Measurements from ENCODE around the gene SLC36A2. TPM values are rescaled to one million over a fixed set of nuclear protein-coding genes. Genes with fewer than 3 reads are reported as not detected.
"Not testable (repeated sequence)": the region's sequence is repeated elsewhere in the genome, so short reads cannot be mapped to it uniquely, and the experiment has no call there.

SLC36A2 gene
- polyA plus RNA-seq: not detected

- Histone ChIP-seq H3K9me3 (ENCODE audit: control insufficient read depth in 2 of 2, insufficient read depth in 1 of 2, low read depth in 1 of 2, low read length in 1 of 2) (no peaks in the 10 kb centered on the region), H3K27me3 (ENCODE audit: control insufficient read depth in 1 of 2, insufficient read depth in 2 of 2, low read length in 2 of 2) (peaks cover 0 to 7% of the 10 kb centered on the region in 2 donors), H3K27ac (ENCODE audit: low read depth in 2 of 2, low read length in 1 of 2) (no peak within 1 kb of the TSS), H3K36me3 (ENCODE audit: control insufficient read depth in 2 of 2, insufficient read depth in 2 of 2, low read length in 1 of 2) (no peaks in the 10 kb centered on the region), H3K4me1 (ENCODE audit: control insufficient read depth in 2 of 2, insufficient read depth in 2 of 2, low read length in 1 of 2) (no peaks in the 10 kb centered on the region), H3K4me3 (ENCODE audit: low read depth in 1 of 2, low read length in 2 of 2) (no peak within 1 kb of the TSS)
- 51 to 60% methylated on average over 8 of the region's 8 CpGs for WGBS, 2 donors
Measured at GRCh38 chr5:151347369-151347768, at the start of gene SLC36A2. Gene SLC36A2 (minus strand): TSS chr5:151347559. CDS start chr5:151347460, 99 bp downstream.

DNA sequence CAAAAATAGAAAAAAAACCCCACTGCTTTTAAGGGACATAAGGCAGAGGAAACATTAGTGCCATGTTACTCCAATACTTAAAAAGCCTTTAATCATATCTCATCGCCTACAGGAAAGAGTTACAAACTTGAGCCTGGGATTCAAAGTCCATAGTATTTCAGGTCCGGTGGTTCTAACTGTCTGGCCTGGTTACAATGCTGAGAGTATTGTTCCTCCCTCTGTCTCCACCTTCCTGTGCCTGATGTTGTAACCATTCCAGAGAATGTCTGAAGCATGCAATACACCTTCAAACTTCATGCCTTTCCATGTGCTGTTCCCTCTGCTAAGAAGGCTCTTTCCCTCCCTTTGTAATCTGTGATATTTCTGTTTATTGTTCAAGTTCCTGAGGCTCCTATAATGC, 41.6 kb upstream of the SLC36A2 start:
- no peaks in the 10 kb centered on the region for H3K4me1 ChIP-seq (ENCODE audit: control insufficient read depth in 2 of 2, insufficient read depth in 2 of 2, low read length in 1 of 2)
- H3K36me3 ChIP-seq (ENCODE audit: control insufficient read depth in 2 of 2, insufficient read depth in 2 of 2, low read length in 1 of 2): no peaks in the 10 kb centered on the region
- no peak overlapping the region for H3K27ac ChIP-seq (ENCODE audit: low read depth in 2 of 2, low read length in 1 of 2)
- 80 to 81% methylated on average over 2 of the region's 2 CpGs for WGBS, 2 donors
- no peaks in the 10 kb centered on the region for H3K9me3 ChIP-seq (ENCODE audit: control insufficient read depth in 2 of 2, insufficient read depth in 1 of 2, low read depth in 1 of 2, low read length in 1 of 2)
- no peaks in the 10 kb centered on the region for H3K27me3 ChIP-seq (ENCODE audit: control insufficient read depth in 1 of 2, insufficient read depth in 2 of 2, low read length in 2 of 2)
- H3K4me3 ChIP-seq (ENCODE audit: low read depth in 1 of 2, low read length in 2 of 2): no peak overlapping the region

DNA sequence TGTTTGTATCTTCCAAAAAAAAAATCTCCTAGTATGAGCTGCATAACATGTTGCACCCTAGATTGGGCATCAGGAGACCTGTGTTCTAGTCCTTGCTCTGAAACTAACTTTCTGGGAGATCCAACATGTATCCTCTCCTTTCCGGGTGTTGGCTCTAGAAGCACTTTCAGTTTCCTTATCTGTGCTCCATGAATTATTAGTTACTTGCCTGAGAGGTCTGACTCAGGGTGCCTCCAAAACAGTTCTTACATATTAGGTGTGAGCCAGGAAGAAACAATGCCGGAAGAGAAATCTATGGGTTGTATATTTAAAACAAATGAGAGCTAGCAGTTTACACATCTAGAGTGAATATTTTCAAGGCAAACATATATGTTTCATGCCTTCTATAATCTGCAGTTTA, 36.7 kb upstream of the SLC36A2 start:
- H3K9me3 ChIP-seq (ENCODE audit: control insufficient read depth in 2 of 2, insufficient read depth in 1 of 2, low read depth in 1 of 2, low read length in 1 of 2): no peaks in the 10 kb centered on the region
- no peaks in the 10 kb centered on the region for H3K4me1 ChIP-seq (ENCODE audit: control insufficient read depth in 2 of 2, insufficient read depth in 2 of 2, low read length in 1 of 2)
- H3K36me3 ChIP-seq (ENCODE audit: control insufficient read depth in 2 of 2, insufficient read depth in 2 of 2, low read length in 1 of 2): no peaks in the 10 kb centered on the region
- H3K4me3 ChIP-seq (ENCODE audit: low read depth in 1 of 2, low read length in 2 of 2): no peak overlapping the region
- no peak overlapping the region for H3K27ac ChIP-seq (ENCODE audit: low read depth in 2 of 2, low read length in 1 of 2)
- no peaks in the 10 kb centered on the region for H3K27me3 ChIP-seq (ENCODE audit: control insufficient read depth in 1 of 2, insufficient read depth in 2 of 2, low read length in 2 of 2)
- 37 to 46% methylated on average over 2 of the region's 2 CpGs for WGBS, 2 donors

GRCh38 chr5:151383011-151383410, 35.7 kb upstream of the SLC36A2 start:
- H3K27ac ChIP-seq (ENCODE audit: low read depth in 2 of 2, low read length in 1 of 2): no peak overlapping the region
- H3K9me3 ChIP-seq (ENCODE audit: control insufficient read depth in 2 of 2, insufficient read depth in 1 of 2, low read depth in 1 of 2, low read length in 1 of 2): no peaks in the 10 kb centered on the region
- 73 to 82% methylated on average over 8 of the region's 8 CpGs for WGBS, 2 donors
- H3K4me3 ChIP-seq (ENCODE audit: low read depth in 1 of 2, low read length in 2 of 2): no peak overlapping the region
- no peaks in the 10 kb centered on the region for H3K4me1 ChIP-seq (ENCODE audit: control insufficient read depth in 2 of 2, insufficient read depth in 2 of 2, low read length in 1 of 2)
- no peaks in the 10 kb centered on the region for H3K27me3 ChIP-seq (ENCODE audit: control insufficient read depth in 1 of 2, insufficient read depth in 2 of 2, low read length in 2 of 2)
- H3K36me3 ChIP-seq (ENCODE audit: control insufficient read depth in 2 of 2, insufficient read depth in 2 of 2, low read length in 1 of 2): no peaks in the 10 kb centered on the region

DNA sequence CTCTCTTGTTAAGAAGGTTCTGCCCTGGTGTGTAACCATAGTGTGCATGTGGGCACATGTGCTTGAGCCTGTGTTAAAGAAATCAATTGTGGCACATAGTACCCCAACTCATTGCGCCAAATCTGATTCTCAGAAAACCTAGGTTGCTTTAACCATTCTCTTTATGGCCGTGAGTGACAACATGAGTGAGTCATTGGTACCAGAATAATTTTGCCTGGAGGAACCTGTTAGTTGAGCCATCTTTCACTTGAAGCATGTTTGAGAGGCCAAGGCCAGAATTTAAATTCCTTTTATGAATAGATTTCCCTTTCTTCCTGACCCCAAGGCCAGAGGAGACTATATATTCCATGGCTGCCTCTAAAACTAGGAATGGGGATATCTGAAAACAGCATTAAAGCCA, 35.2 kb upstream of the SLC36A2 start:
- no peak overlapping the region for H3K27ac ChIP-seq (ENCODE audit: low read depth in 2 of 2, low read length in 1 of 2)
- 70 to 81% methylated on average over 2 of the region's 2 CpGs for WGBS, 2 donors
- no peaks in the 10 kb centered on the region for H3K4me1 ChIP-seq (ENCODE audit: control insufficient read depth in 2 of 2, insufficient read depth in 2 of 2, low read length in 1 of 2)
- no peaks in the 10 kb centered on the region for H3K27me3 ChIP-seq (ENCODE audit: control insufficient read depth in 1 of 2, insufficient read depth in 2 of 2, low read length in 2 of 2)
- no peak overlapping the region for H3K4me3 ChIP-seq (ENCODE audit: low read depth in 1 of 2, low read length in 2 of 2)
- no peaks in the 10 kb centered on the region for H3K9me3 ChIP-seq (ENCODE audit: control insufficient read depth in 2 of 2, insufficient read depth in 1 of 2, low read depth in 1 of 2, low read length in 1 of 2)
- no peaks in the 10 kb centered on the region for H3K36me3 ChIP-seq (ENCODE audit: control insufficient read depth in 2 of 2, insufficient read depth in 2 of 2, low read length in 1 of 2)

DNA sequence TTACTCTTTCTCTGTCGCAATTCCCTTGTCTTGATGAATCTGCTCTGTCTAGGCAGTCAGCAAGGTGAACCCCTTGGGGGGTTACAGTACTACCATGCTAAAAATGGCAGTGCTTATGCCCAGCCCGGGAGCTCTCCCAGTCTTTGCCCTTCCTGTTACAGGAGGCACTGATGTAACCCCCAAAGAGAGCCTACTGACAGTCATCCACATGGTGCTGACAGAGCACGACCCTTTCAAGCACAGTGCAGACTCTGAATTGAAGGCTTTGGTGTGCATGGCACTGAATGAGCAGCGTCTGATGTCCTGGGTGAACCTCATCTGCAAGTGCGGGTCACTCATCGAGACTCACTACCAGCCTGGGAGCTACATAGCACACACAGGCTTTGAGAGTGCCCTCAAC, 34.5 kb upstream of the SLC36A2 start:
- Histone ChIP-seq H3K4me3 (ENCODE audit: low read depth in 1 of 2, low read length in 2 of 2) (no peak overlapping the region), H3K4me1 (ENCODE audit: control insufficient read depth in 2 of 2, insufficient read depth in 2 of 2, low read length in 1 of 2) (no peaks in the 10 kb centered on the region), H3K27me3 (ENCODE audit: control insufficient read depth in 1 of 2, insufficient read depth in 2 of 2, low read length in 2 of 2) (no peaks in the 10 kb centered on the region), H3K27ac (ENCODE audit: low read depth in 2 of 2, low read length in 1 of 2) (no peak overlapping the region), H3K9me3 (ENCODE audit: control insufficient read depth in 2 of 2, insufficient read depth in 1 of 2, low read depth in 1 of 2, low read length in 1 of 2) (no peaks in the 10 kb centered on the region), H3K36me3 (ENCODE audit: control insufficient read depth in 2 of 2, insufficient read depth in 2 of 2, low read length in 1 of 2) (no peaks in the 10 kb centered on the region)
- WGBS, 2 donors: 89 to 93% methylated on average over 6 of the region's 6 CpGs

- no peaks in the 10 kb centered on the region for H3K27me3 ChIP-seq (ENCODE audit: control insufficient read depth in 1 of 2, insufficient read depth in 2 of 2, low read length in 2 of 2)
- 93 to 97% methylated on average over 6 of the region's 6 CpGs for WGBS, 2 donors
- H3K27ac ChIP-seq (ENCODE audit: low read depth in 2 of 2, low read length in 1 of 2): no peak overlapping the region
- no peak overlapping the region for H3K4me3 ChIP-seq (ENCODE audit: low read depth in 1 of 2, low read length in 2 of 2)
- no peaks in the 10 kb centered on the region for H3K36me3 ChIP-seq (ENCODE audit: control insufficient read depth in 2 of 2, insufficient read depth in 2 of 2, low read length in 1 of 2)
- no peaks in the 10 kb centered on the region for H3K9me3 ChIP-seq (ENCODE audit: control insufficient read depth in 2 of 2, insufficient read depth in 1 of 2, low read depth in 1 of 2, low read length in 1 of 2)
- no peaks in the 10 kb centered on the region for H3K4me1 ChIP-seq (ENCODE audit: control insufficient read depth in 2 of 2, insufficient read depth in 2 of 2, low read length in 1 of 2)
Measured at GRCh38 chr5:151378616-151379015, 31.3 kb upstream of the SLC36A2 start.

DNA sequence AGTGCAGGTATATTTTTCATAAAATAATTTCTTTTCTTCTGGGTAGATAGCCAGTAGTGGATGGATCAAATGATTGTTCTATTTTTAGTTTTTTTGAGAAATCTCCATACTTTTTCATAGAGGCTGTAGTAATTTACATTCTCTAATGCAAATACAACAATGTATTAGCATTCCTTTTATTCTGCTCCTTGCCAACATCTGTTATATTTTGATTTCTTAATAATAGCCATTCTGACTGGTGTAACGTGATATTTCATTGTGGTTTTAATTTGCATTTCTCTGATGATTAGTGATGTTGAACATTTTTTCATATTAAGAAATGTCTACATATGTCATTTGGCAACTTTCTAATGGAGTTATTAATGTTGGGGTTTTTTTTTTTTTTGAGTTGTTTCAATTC, 27.2 kb upstream of the SLC36A2 start:
- WGBS, 2 donors: 44 to 61% methylated on average over 1 of the region's 1 CpG
- no peak overlapping the region for H3K27ac ChIP-seq (ENCODE audit: low read depth in 2 of 2, low read length in 1 of 2)

DNA sequence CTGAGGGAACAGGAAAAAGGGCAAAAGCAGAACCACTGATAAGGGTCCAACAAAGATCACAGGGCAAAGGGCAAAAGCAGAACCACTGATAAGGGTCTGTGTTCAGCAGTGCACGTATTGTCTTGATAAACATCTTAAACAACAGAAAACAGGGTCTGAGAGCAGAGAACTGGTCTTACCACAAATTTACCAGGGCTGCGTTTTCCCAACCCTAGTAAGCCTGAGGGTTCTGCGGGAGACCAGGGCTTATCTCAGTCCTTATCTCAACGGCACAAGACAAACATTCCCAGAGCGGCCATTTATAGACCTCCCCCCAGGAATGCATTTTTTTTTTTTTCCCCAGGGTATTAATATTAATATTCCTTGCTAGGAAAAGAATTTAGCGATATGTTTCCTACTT, 19.7 kb upstream of the SLC36A2 start:
- H3K27me3 ChIP-seq (ENCODE audit: control insufficient read depth in 1 of 2, insufficient read depth in 2 of 2, low read length in 2 of 2); H3K36me3 ChIP-seq (ENCODE audit: control insufficient read depth in 2 of 2, insufficient read depth in 2 of 2, low read length in 1 of 2); H3K9me3 ChIP-seq (ENCODE audit: control insufficient read depth in 2 of 2, insufficient read depth in 1 of 2, low read depth in 1 of 2, low read length in 1 of 2); H3K27ac ChIP-seq (ENCODE audit: low read depth in 2 of 2, low read length in 1 of 2); H3K4me3 ChIP-seq (ENCODE audit: low read depth in 1 of 2, low read length in 2 of 2); H3K4me1 ChIP-seq (ENCODE audit: control insufficient read depth in 2 of 2, insufficient read depth in 2 of 2, low read length in 1 of 2): not testable (repeated sequence)
- WGBS, 2 donors: 51 to 68% methylated on average over 6 of the region's 6 CpGs

More for the DNA sequence above, 27.2 kb upstream of the SLC36A2 start:
- H3K9me3 ChIP-seq (ENCODE audit: control insufficient read depth in 2 of 2, insufficient read depth in 1 of 2, low read depth in 1 of 2, low read length in 1 of 2): no peaks in the 10 kb centered on the region
- no peaks in the 10 kb centered on the region for H3K36me3 ChIP-seq (ENCODE audit: control insufficient read depth in 2 of 2, insufficient read depth in 2 of 2, low read length in 1 of 2)
- no peaks in the 10 kb centered on the region for H3K27me3 ChIP-seq (ENCODE audit: control insufficient read depth in 1 of 2, insufficient read depth in 2 of 2, low read length in 2 of 2)
- H3K4me3 ChIP-seq (ENCODE audit: low read depth in 1 of 2, low read length in 2 of 2): no peak overlapping the region
- H3K4me1 ChIP-seq (ENCODE audit: control insufficient read depth in 2 of 2, insufficient read depth in 2 of 2, low read length in 1 of 2): no peaks in the 10 kb centered on the region

DNA sequence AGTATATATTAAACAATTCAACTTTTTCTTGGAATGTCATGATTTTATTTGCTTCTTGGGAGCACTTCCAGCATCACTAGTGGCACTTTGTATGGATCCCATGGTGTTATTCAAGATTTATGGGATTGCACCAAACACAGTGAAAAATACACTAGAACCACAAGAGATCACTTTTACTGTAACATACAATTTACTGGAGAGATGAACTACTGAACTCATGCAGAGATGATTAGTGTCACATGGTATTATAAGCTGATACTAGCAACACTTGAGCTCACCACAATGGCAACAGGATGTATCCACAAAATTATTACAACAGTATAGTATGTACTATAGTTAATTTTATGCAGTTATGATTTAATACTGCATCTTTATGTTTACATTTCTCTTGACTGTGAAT, 16.3 kb upstream of the SLC36A2 start:
- Histone ChIP-seq H3K9me3 (ENCODE audit: control insufficient read depth in 2 of 2, insufficient read depth in 1 of 2, low read depth in 1 of 2, low read length in 1 of 2) (peaks cover 0 to 4% of the 10 kb centered on the region in 2 donors), H3K4me1 (ENCODE audit: control insufficient read depth in 2 of 2, insufficient read depth in 2 of 2, low read length in 1 of 2) (no peaks in the 10 kb centered on the region), H3K27me3 (ENCODE audit: control insufficient read depth in 1 of 2, insufficient read depth in 2 of 2, low read length in 2 of 2) (peaks cover 0 to 2% of the 10 kb centered on the region in 2 donors), H3K36me3 (ENCODE audit: control insufficient read depth in 2 of 2, insufficient read depth in 2 of 2, low read length in 1 of 2) (no peaks in the 10 kb centered on the region), H3K27ac (ENCODE audit: low read depth in 2 of 2, low read length in 1 of 2) (no peak overlapping the region), H3K4me3 (ENCODE audit: low read depth in 1 of 2, low read length in 2 of 2) (no peak overlapping the region)
